ENCODE data around the gene GNAI3.

GNAI3 gene
- 156 to 183 reads per million in 2 donors for total RNA-seq

DNA sequence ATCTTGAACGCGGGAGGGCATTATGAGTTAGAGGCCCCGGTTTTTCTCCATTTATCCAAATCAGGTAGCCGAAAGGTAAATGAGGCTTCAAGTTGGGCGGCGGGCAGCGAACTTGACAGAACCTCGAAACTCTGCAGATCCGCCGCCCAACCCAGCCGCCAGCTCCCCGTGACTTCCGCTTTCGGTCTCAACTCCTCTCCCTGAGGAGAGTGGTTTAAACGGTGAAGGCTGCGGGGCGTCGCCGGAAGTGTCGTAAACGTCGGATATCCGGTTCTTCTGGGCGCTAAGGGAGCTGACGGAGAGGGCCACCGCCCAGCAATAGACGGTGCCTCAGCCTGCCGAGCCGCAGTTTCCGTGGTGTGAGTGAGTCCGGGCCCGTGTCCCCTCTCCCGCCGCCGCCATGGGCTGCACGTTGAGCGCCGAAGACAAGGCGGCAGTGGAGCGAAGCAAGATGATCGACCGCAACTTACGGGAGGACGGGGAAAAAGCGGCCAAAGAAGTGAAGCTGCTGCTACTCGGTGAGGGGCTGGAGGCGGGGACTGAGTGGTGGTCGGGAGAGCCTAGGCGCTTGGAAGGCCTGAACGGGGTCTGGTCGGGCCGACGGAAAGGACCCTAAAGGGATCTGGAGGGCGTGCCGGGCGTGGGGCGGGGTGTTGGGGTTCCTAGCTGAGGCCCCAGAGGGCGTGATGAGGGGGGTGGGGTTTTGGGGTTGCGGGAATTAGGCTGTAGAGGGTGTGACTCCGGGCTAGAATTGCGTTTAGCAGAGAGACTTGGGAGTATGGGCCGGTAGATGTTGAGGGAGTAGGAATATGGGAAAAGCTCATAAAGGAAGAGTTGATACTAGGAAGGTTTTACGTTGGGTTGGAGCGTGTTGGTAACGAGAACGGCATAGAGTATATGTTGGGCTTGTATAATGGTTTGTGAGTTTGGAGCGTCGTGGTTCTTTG lies at the start of gene GNAI3:
Gene GNAI3, plus strand, starts transcription at position 295 of the 947 bp plus-strand sequence. Its CDS starts 106 bp downstream, at position 401.
- peak; percentile 88 to 99 (median 94) for DNase-seq

- DNase-seq: no peak
Measured at GRCh38 chr1:109499081-109499480, 49.3 kb upstream of the GNAI3 start.

GRCh38 chr1:109499661-109500536 lies 48.5 kb upstream of the GNAI3 start:
- peak in 4 of 5 experiments; percentile 36 to 58 (median 48) for DNase-seq

GRCh38 chr1:109500941-109501381 lies 47.5 kb upstream of the GNAI3 start:
- DNase-seq: no peak

DNA sequence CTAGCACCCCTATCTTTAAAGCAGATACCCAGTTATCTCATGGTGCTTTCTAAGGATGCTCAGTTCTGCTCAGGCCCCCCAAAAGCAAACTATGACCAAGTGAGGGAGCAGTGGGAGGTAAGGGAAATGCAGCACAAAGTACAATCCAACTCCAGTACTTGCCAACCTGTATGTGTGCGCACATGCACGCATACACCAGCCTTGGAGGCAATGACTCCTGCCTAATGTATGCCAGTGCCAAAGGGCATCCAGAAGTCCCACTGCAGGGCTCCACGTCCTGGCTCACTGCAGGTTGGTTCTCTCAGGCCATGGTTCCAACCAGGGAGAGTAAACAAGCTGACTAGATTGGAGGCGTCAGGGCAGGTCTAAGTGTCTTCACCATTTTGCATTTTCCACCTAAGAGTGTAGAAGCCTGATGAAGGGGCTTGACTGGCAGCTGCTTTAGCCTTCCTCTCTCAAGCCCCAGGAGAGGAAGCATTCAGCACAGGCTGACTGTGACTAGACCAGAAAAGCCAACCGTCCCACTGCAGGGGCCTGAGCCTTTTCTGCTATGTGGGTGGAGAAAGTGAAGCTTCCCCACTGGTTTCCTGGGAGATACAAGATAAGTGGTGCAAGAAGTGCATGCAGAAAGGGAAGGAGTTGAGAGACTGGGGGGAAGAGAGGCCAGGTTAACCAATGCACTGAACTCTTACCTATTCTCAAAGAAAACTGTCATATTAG lies 46.6 kb upstream of the GNAI3 start:
- no peak for DNase-seq

DNA sequence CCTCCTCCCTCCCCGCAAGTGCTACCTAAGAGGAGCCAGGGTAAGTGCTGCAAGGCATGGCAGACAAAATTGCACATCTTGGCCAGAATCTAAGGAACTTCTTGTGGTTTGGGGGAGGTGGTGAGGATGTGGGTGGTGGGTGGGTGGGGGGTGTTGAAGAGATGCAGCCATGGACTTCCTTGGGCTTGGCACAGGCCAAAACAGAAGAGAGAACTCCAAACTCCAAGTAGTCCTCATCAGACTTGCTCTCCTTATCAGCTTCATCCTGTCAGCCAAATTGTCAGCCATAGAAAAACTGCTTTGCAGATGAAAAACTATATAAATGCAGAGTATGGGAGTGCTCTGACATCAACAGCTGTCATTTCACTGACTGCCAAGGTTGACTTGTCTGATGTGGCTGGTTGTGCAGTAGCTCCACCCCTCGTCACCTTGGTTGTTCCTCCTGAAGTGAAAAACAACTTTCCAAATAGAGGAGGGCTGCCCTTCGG lies 46.0 kb upstream of the GNAI3 start:
- DNase-seq: peak in 3 of 5 experiments; percentile 56 to 70 (median 69)

GRCh38 chr1:109503935-109504334 lies 44.5 kb upstream of the GNAI3 start:
- DNase-seq: no peak

DNA sequence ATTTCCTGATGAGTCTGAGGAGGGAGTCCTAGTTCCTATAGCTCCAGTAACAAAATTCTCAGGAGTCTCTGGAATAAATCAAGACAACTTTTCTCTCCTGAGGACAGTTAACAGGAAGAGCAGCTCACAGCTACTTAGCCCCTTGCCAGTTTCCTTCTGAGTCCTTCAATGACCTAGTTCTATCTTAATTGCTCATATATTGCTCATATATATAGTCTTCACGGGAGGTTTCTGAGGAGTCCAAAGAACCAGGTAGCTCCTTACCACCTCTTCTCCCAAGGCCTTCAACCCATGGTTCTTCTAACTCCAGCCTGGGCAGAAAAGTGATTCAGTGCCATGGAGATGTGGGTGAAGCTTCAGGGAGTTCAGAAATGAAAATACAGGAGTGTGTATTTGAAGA lies 43.4 kb upstream of the GNAI3 start:
- DNase-seq: no peak

- no peak for DNase-seq
Measured at GRCh38 chr1:109508001-109508872, 40.2 kb upstream of the GNAI3 start.

- DNase-seq: no peak
Measured at GRCh38 chr1:109508873-109509175, 39.6 kb upstream of the GNAI3 start.

DNA sequence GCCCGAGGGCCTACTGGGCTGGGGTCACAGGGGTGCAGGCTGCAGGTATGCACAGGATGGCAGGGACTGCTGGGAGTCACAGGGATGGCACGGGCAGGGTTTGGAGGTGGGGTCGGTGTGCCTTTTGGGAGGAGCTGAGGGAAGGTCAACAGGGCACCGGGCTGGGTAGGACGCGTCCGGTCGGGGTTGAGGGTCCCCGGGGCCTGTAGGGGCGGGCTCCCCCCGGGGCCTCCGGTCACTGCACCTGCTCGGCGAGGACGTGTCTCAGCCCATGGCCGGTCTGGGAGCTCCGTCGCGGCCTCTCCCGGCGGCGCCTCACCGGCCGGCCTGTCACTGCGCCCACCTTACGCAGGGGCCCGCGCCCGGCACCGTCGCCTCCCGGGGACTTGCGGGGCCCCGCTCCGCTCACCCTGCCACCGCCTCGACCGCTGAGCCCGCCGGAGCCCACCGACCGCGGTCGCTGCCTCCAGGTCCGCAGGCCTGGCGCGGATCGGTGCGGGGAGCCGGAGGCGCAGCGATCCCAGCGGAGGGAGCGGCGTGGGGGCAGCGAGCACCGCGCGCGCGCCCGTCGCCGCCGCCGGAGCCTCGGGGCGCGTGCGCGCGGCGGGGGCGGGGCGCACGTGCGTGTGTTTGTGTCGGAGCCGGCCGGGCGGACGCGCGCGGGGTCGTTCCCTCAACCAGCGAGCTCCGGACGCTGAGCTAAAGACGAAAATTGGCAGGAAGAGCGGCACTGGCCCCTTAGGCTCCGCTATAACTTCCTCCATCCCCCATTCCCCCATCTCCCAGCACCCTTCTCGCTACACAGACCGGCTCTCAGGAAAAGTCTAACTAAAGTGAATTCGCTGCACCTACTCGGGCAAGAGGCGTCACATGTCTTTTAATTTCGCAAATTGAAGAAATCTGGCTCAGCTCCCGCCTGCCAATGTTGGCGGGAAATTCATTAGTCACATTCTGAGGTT lies 39.0 kb upstream of the GNAI3 start, which contains the start of gene AMIGO1:
Gene AMIGO1, minus strand, starts transcription at position 552 of the 959 bp plus-strand sequence. CDS start 815 bp downstream, outside the sequence.
- DNase-seq: peak; percentile 39 to 76 (median 48)

GRCh38 chr1:109513110-109513710 lies 35.2 kb upstream of the GNAI3 start:
- no peak for DNase-seq

DNA sequence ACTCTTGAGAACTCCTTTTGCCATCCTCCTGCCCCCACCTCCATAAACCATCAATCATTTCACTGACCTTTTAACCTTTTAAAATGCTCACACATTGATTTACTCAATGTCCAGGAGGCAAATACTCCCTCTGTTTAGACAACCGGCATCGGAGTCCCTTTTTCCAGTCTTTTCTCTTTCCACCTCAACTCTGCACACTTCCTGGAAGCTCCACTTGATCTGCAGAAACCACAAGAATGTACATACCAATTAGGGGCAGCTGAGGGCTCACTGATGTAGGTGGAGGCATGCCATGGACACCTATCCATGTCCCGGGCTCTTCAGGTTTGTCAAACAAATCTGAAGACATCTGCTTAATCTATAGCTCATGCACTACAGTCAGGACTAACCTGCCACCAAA lies 33.6 kb upstream of the GNAI3 start:
- no peak for DNase-seq

- DNase-seq: no peak
Measured at GRCh38 chr1:109516872-109517271, 31.5 kb upstream of the GNAI3 start.

DNA sequence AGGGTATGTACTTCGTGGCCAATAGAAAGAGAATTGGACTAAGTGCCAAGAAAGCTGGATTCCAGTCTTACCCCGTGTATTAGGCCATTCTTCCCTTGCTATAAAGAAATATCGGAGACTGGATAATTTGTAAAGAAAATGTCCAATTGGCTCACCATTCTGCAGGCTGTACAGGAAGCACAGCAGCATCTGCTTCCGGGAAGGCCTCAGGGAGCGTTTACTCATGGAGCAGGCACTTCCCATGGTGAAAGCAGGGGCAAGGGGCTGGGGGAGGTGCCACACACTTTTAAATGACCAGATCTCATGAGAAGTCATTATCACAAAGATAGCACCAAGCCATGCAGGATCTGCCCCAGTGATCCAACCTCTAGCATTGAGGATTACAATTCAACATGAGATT lies 31.1 kb upstream of the GNAI3 start:
- no peak for DNase-seq

- no peak for DNase-seq
Measured at GRCh38 chr1:109521002-109521951, 27.1 kb upstream of the GNAI3 start.

- DNase-seq: no peak
Measured at GRCh38 chr1:109522026-109522425, 26.4 kb upstream of the GNAI3 start.

- DNase-seq: no peak
Measured at GRCh38 chr1:109523706-109524105, 24.7 kb upstream of the GNAI3 start.
